MM.1S (cell line): ENCODE data around the gene SLC12A3.

Experiments
- DNase-seq: peaks from one replicate; pipeline ENCODE4 v3.0.0-alpha.2; 2015
- H2AFZ ChIP-seq: fragments of 300-600 bp; sonication (generic); 2 replicates; pipeline ENCODE4 v1.6.0; 2016; ENCODE audit warnings: antibody characterized with exemption, low read length
- H3F3A ChIP-seq: fragments of 300-600 bp; sonication (generic); 2 replicates; pipeline ENCODE4 v1.6.1; 2016; ENCODE audit warnings: mild to moderate bottlenecking, antibody characterized with exemption, low read length, moderate library complexity, mixed read lengths; ENCODE audit not compliant: insufficient read depth
- H3K27ac ChIP-seq: fragments of 300-600 bp; sonication (generic); 2 replicates; pipeline ENCODE4 v1.5.1; 2016; ENCODE audit warnings: mild to moderate bottlenecking, low read length
- H3K27me3 ChIP-seq: fragments of 300-600 bp; sonication (generic); replicated peaks from 2 replicates; pipeline ENCODE4 v1.6.0; 2016; ENCODE audit warnings: low read length; ENCODE audit not compliant: insufficient read depth
- H3K36me3 ChIP-seq: fragments of 300-600 bp; sonication (generic); replicated peaks from 2 replicates; pipeline ENCODE4 v1.6.1; 2016; ENCODE audit warnings: mild to moderate bottlenecking, low read length, mixed read lengths; ENCODE audit not compliant: insufficient read depth
- H3K4me1 ChIP-seq: fragments of 300-600 bp; sonication (generic); 2 replicates; pipeline ENCODE4 v1.6.1; 2016; ENCODE audit warnings: low read length, mixed read lengths
- H3K4me2 ChIP-seq: fragments of 300-600 bp; sonication (generic); 2 replicates; pipeline ENCODE4 v1.6.0; 2016; ENCODE audit warnings: low read depth, low read length
- H3K4me3 ChIP-seq: fragments of 300-600 bp; sonication (generic); 2 replicates; pipeline ENCODE4 v1.5.1; 2016; ENCODE audit warnings: low read length, mixed read lengths
- H3K79me2 ChIP-seq: fragments of 300-600 bp; sonication (generic); 2 replicates; pipeline ENCODE4 v1.6.1; 2016; ENCODE audit warnings: mixed run types, low read length, mixed read lengths
- H3K9ac ChIP-seq: fragments of 300-600 bp; sonication (generic); 2 replicates; pipeline ENCODE4 v1.6.1; 2016; ENCODE audit warnings: low read length, mixed read lengths
- H3K9me2 ChIP-seq: fragments of 300-600 bp; sonication (generic); replicated peaks from 2 replicates; pipeline ENCODE4 v1.6.1; 2016; ENCODE audit warnings: mild to moderate bottlenecking, low read length, mixed read lengths; ENCODE audit not compliant: insufficient read depth
- H3K9me3 ChIP-seq: fragments of 300-600 bp; sonication (generic); replicated peaks from 2 replicates; pipeline ENCODE4 v1.6.1; 2016; ENCODE audit warnings: mild to moderate bottlenecking, low read length, mixed read lengths; ENCODE audit not compliant: insufficient read depth
- H4K20me1 ChIP-seq: fragments of 300-600 bp; sonication (generic); 2 replicates; pipeline ENCODE4 v1.6.1; 2016; ENCODE audit warnings: mild to moderate bottlenecking, low read length, moderate library complexity, mixed read lengths; ENCODE audit not compliant: insufficient read depth
- EZH2 ChIP-seq: fragments of 300-600 bp; sonication (generic); optimal IDR thresholded peaks from 2 replicates; pipeline ENCODE3; 2017; ENCODE audit warnings: low read depth, mild to moderate bottlenecking, antibody characterized with exemption, low read length, mixed read lengths
- EZH2phosphoT487 ChIP-seq: fragments of 300-600 bp; sonication (generic); IDR thresholded peaks from 2 replicates; pipeline ENCODE4 v1.6.1; 2018; ENCODE audit warnings: antibody characterized with exemption, low read length
- TF ChIP-seq, protein P1 (sequence below): fragments of 300-600 bp; sonication (generic); IDR thresholded peaks from 2 replicates; pipeline ENCODE4 v1.5.1; 2016; ENCODE audit warnings: antibody characterized with exemption, low read length, mixed read lengths

Gene SLC12A3

DNA sequence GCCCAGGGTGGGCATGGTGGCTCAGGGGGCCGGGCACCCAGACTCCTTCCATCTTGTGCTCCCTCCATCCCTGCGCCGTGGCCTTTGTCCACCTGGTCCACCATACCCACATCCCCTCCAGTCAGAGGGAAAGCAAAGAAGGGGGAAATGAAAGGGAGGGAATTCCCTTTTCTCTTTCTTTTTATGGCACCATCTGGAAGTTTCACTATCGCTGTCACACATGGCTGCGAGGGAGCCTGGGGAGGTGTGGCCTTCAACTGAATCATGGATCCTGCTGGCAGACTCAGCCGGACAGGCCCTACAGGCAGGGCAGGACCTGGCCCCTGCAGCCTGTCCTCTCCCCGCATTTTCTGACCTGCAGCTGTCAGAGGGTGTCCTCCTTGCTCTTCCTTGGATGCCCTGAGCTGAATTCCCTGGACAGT lies 6.2 kb downstream of the SLC12A3 start:
- peak overlapping the region; percentile 21; the same call in 1 of the 2 replicates for H3K9ac ChIP-seq
- H3K79me2 ChIP-seq: peaks cover 17% of the 10 kb centered on the region
- H3K9me3 ChIP-seq: no peaks in the 10 kb centered on the region
- H3K27ac ChIP-seq: peak overlapping the region; percentile 2; the same call in 1 of the 2 replicates
- H4K20me1 ChIP-seq: no peaks in the 10 kb centered on the region
- no peaks in the 10 kb centered on the region for H3K9me2 ChIP-seq
- no peak overlapping the region for H3K4me3 ChIP-seq
- H3K4me2 ChIP-seq: peak overlapping the region; percentile 43; the same call in 1 of the 2 replicates
- no peaks in the 10 kb centered on the region for H3K27me3 ChIP-seq
- no peaks in the 10 kb centered on the region for H3F3A ChIP-seq
- H2AFZ ChIP-seq: peak overlapping the region; percentile 18
- H3K4me1 ChIP-seq: peaks cover 26% of the 10 kb centered on the region
- DNase-seq: peak; percentile 54
- TF ChIP-seq, protein P1, sequence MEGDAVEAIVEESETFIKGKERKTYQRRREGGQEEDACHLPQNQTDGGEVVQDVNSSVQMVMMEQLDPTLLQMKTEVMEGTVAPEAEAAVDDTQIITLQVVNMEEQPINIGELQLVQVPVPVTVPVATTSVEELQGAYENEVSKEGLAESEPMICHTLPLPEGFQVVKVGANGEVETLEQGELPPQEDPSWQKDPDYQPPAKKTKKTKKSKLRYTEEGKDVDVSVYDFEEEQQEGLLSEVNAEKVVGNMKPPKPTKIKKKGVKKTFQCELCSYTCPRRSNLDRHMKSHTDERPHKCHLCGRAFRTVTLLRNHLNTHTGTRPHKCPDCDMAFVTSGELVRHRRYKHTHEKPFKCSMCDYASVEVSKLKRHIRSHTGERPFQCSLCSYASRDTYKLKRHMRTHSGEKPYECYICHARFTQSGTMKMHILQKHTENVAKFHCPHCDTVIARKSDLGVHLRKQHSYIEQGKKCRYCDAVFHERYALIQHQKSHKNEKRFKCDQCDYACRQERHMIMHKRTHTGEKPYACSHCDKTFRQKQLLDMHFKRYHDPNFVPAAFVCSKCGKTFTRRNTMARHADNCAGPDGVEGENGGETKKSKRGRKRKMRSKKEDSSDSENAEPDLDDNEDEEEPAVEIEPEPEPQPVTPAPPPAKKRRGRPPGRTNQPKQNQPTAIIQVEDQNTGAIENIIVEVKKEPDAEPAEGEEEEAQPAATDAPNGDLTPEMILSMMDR: no peak
- TF ChIP-seq EZH2phosphoT487 (no peak), EZH2 (no peak)
- no peaks in the 10 kb centered on the region for H3K36me3 ChIP-seq

DNA sequence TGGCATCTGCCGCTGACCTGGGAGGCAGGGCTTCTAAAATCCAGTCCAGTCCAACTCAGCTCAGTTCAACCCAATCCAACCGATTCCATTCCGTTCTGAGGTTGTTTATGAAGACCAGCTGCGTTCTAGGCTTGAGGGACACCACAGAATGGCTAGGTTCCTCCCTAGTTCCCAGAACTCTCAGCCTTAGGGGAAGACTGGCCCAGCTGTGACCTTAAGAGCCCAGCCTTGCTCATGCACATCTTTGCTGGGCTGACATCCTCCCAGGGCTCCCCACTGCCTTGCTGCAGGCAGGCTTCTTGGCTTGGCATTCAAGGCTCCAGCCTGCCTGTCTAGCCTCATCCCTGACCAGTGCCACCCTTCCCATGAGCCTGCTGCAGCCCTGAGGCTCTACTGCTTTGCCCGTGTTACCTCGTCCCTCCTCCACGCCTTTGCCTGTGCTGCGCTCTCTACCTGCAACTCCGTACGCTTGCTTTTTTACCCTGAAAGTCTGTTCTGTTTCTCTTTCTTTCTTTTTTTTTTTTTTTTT lies 7.9 kb downstream of the SLC12A3 start:
- Histone ChIP-seq H4K20me1 (no peaks in the 10 kb centered on the region), H3K36me3 (no peaks in the 10 kb centered on the region), H3K9me2 (no peaks in the 10 kb centered on the region), H3F3A (no peaks in the 10 kb centered on the region), H3K4me1 (peaks cover 13% of the 10 kb centered on the region), H3K27me3 (no peaks in the 10 kb centered on the region), H3K27ac (no peak overlapping the region), H3K9me3 (no peaks in the 10 kb centered on the region), H3K4me3 (no peak overlapping the region), H3K9ac (no peak overlapping the region), H3K4me2 (no peak overlapping the region), H2AFZ (no peak overlapping the region), H3K79me2 (peaks cover 5% of the 10 kb centered on the region; the same call in 1 of the 2 replicates)
- DNase-seq: no peak
- TF ChIP-seq EZH2phosphoT487 (no peak), EZH2 (no peak)
- TF ChIP-seq, protein P1: no peak

DNA sequence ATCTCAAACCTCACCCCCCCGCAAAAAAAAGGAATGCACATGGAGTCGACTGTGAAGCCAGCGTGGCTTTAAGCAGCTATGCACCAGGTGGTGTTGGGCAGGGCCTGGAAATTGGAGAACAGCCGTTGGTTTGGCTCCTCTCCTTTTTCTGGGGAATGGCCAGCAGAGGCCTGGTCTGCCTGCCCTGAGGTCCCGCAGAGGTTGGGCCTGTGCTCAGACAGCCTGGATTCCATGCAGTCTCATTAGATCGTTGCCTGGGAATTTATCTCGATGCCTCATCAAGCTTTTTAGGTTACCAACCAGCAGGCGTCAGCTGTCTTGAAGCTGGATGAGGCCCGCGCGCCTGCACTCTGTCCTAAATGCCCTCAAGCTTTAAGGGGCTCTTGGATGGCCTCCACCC lies 9.8 kb downstream of the SLC12A3 start:
- H3K27ac ChIP-seq: no peak overlapping the region
- H3K36me3 ChIP-seq: no peaks in the 10 kb centered on the region
- H2AFZ ChIP-seq: no peak overlapping the region
- H3K4me2 ChIP-seq: no peak overlapping the region
- H3K4me3 ChIP-seq: no peak overlapping the region
- DNase-seq: no peak
- H3K9me3 ChIP-seq: no peaks in the 10 kb centered on the region
- H3K79me2 ChIP-seq: no peaks in the 10 kb centered on the region
- H3K9ac ChIP-seq: no peak overlapping the region
- H4K20me1 ChIP-seq: no peaks in the 10 kb centered on the region
- peaks cover 12% of the 10 kb centered on the region for H3K4me1 ChIP-seq
- TF ChIP-seq, protein P1: no peak
- no peaks in the 10 kb centered on the region for H3K9me2 ChIP-seq
- no peaks in the 10 kb centered on the region for H3F3A ChIP-seq
- no peaks in the 10 kb centered on the region for H3K27me3 ChIP-seq
